KMS-11 (cell line): ENCODE measurements around the gene RFPL2.

Source experiments
- H2AFZ ChIP-seq: fragments of 200-600 bp; sonication (generic); 2 replicates; pipeline ENCODE4 v1.6.1; 2016; ENCODE audit warnings: antibody characterized with exemption, mixed run types, low read depth
- H3K27ac ChIP-seq: fragments of 200-600 bp; sonication (generic); 2 replicates; pipeline ENCODE4 v1.6.1; 2016; ENCODE audit warnings: mild to moderate bottlenecking, mixed run types
- H3K27me3 ChIP-seq: fragments of 200-600 bp; sonication (generic); 2 replicates; pipeline ENCODE4 v1.6.1; 2017; ENCODE audit warnings: mild to moderate bottlenecking, low read depth, mixed run types, moderate library complexity; ENCODE audit not compliant: insufficient read depth
- H3K36me3 ChIP-seq: fragments of 200-600 bp; sonication (generic); 2 replicates; pipeline ENCODE4 v1.6.1; 2017; ENCODE audit warnings: mild to moderate bottlenecking, mixed run types; ENCODE audit not compliant: insufficient read depth
- H3K4me1 ChIP-seq: fragments of 200-600 bp; sonication (generic); 2 replicates; pipeline ENCODE4 v1.6.1; 2016; ENCODE audit warnings: mild to moderate bottlenecking, low read depth, mixed run types; ENCODE audit not compliant: poor library complexity, severe bottlenecking
- H3K4me2 ChIP-seq: fragments of 200-600 bp; sonication (generic); 2 replicates; pipeline ENCODE4 v1.7.0; 2016; ENCODE audit warnings: mild to moderate bottlenecking, mixed run types
- H3K4me3 ChIP-seq: fragments of 200-600 bp; sonication (generic); IDR thresholded peaks from 2 replicates; pipeline ENCODE4 v1.6.1; 2017; ENCODE audit warnings: low read depth, low read length, mixed read lengths; ENCODE audit not compliant: insufficient read depth
- H3K79me2 ChIP-seq: fragments of 200-600 bp; sonication (generic); 2 replicates; pipeline ENCODE4 v1.6.1; 2016; ENCODE audit warnings: low read depth, mixed run types; ENCODE audit not compliant: insufficient read depth
- H3K9ac ChIP-seq: fragments of 200-600 bp; sonication (generic); 2 replicates; pipeline ENCODE4 v1.6.1; 2016; ENCODE audit warnings: mild to moderate bottlenecking, mixed run types
- H4K20me1 ChIP-seq: fragments of 200-600 bp; sonication (generic); 2 replicates; pipeline ENCODE4 v1.6.1; 2016; ENCODE audit warnings: mild to moderate bottlenecking, mixed run types; ENCODE audit not compliant: insufficient read depth
- TF ChIP-seq, protein P1 (sequence below): fragments of 200-600 bp; sonication (generic); conservative IDR thresholded peaks from 2 replicates; pipeline ENCODE4 v1.6.1; 2017; ENCODE audit warnings: low read depth, mild to moderate bottlenecking, antibody characterized with exemption, low read length, moderate library complexity, mixed read lengths

Gene RFPL2

DNA sequence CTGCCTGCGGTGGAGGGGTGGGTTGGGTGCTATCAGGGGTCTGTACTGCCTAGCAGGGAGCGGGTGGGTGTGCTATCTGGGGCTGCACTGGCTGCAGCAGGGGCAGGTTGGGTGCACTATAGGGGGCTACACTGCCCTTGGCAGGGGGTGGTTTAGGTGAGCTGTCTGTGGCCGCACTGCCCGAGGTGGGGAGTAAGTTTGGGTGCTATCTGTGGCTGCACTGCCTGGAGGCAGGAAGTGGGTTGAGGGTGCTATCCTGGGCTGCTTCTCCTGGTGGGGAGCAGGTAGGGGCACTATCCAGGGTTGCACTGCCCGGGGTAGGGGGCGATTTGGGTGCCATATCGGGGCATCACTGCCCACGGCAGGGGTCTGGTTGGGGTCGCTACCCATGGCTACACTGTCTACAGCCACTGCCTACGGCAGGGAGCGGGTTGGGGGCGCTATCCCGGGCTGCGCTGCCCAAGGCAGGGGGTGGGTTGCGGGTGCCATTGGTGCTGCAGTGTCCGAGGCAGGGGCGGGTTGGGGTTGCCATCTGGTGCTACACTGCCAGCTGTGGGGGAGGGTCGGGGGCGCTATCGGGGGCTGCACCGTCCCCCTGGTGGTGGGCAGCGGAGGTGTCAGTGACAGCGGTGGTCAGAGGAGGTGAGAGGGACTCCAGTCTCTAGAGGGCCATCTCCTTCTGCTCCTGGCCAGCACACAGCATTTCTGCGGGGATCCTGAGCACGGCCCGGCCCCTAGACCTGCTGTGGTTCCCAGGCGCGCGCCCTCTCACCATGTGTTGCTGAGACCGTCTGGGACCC, 1.3 kb upstream of the RFPL2 start:
- Histone ChIP-seq H3K27ac (no peak overlapping the region), H3K79me2 (no peaks in the 10 kb centered on the region), H4K20me1 (no peaks in the 10 kb centered on the region), H3K9ac (no peak overlapping the region; the same call in 1 of the 2 replicates), H3K4me2 (peak overlapping the region; percentile 29; the same call in 1 of the 2 replicates), H3K4me1 (no peaks in the 10 kb centered on the region), H2AFZ (peak overlapping the region; percentile 69; the same call in 1 of the 2 replicates), H3K4me3 (no peak overlapping the region), H3K27me3 (no peaks in the 10 kb centered on the region), H3K36me3 (no peaks in the 10 kb centered on the region)
- TF ChIP-seq, protein P1, sequence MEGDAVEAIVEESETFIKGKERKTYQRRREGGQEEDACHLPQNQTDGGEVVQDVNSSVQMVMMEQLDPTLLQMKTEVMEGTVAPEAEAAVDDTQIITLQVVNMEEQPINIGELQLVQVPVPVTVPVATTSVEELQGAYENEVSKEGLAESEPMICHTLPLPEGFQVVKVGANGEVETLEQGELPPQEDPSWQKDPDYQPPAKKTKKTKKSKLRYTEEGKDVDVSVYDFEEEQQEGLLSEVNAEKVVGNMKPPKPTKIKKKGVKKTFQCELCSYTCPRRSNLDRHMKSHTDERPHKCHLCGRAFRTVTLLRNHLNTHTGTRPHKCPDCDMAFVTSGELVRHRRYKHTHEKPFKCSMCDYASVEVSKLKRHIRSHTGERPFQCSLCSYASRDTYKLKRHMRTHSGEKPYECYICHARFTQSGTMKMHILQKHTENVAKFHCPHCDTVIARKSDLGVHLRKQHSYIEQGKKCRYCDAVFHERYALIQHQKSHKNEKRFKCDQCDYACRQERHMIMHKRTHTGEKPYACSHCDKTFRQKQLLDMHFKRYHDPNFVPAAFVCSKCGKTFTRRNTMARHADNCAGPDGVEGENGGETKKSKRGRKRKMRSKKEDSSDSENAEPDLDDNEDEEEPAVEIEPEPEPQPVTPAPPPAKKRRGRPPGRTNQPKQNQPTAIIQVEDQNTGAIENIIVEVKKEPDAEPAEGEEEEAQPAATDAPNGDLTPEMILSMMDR: no peak

DNA sequence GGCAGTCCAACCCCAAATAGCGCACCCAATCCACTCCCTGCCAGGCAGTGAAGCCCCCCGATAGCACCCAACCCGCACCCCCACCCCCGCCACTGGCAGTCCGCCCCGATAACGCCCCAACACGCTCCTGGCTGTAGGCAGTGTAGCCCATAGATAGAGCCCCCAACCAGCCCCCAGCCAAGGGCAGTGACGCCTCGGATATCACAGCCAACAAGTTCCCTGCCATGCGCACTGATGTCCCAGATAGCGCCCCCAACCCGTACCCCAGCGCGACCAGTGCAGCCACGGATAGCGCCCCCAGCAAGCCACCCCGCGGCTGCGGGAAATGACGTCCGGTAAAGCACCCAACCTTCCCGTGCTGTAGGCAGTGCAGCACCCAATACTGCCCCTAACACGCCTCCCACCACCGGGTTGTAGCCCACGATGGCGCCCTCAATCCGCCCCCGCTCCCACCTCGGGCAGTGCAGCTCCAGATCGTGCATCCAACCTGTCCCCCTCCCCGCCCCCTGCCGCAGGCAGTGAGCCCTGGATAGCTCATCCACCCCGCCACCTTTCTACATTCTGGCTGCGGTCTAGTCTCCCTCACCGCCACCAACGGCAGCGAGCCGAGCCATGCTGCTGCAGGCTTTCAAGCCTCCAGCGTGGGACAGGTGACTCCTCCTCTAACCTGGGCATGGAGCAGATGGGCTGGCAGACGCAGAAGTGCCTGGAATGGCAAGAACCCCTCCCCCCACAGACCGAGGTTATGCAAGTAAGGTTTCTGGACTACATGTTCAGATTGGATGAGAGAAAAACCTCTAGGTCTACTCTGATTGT, 625 bp downstream of the RFPL2 start:
- H4K20me1 ChIP-seq: no peaks in the 10 kb centered on the region
- no peak overlapping the region for H3K9ac ChIP-seq
- no peaks in the 10 kb centered on the region for H3K79me2 ChIP-seq
- H2AFZ ChIP-seq: no peak overlapping the region
- no peaks in the 10 kb centered on the region for H3K4me1 ChIP-seq
- no peaks in the 10 kb centered on the region for H3K36me3 ChIP-seq
- no peaks in the 10 kb centered on the region for H3K27me3 ChIP-seq
- no peak overlapping the region for H3K4me3 ChIP-seq
- H3K27ac ChIP-seq: no peak overlapping the region
- TF ChIP-seq, protein P1: no peak
- H3K4me2 ChIP-seq: no peak overlapping the region

DNA sequence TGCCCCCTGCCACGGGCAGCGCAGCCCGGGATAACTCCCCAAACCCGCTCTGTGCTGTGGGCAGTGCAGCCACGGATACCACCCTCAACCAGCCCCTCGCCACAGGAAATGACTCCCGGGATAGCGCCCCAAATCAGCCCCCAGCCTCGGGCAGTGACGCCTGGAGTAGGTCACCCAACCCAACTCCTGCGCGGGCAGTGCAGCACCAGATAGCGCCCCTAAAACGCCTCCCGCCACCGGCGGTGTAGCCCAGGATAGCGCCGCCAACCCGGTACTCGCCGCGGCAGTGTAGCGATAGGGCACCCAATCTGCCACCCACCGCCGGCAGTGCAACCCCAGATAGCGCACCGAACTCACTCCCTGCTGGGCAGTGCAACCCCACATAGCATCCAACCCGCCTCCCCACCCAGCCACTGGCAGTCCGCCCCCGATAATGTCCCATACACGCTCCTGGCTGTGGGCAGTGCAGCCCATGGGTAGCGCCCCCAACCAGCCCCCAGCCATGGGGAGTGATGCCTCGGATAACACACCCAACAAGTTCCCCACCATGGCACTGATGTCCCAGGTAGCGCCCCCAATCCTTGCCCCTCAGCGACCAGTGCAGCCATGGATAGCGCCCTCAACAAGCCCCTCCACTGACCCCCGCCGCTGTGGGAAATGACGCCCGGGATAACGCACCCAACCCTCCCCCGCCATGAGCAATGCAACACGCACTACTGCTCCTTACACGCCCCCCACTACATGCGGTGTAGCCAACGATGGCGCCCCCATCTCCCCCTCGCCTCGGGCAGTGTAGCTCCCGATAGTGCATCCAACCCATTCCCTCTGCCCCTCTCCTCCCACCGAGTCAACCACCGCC, 1.5 kb downstream of the RFPL2 start:
- TF ChIP-seq, protein P1: no peak
- no peaks in the 10 kb centered on the region for H4K20me1 ChIP-seq
- no peak overlapping the region for H3K9ac ChIP-seq
- no peaks in the 10 kb centered on the region for H3K4me1 ChIP-seq
- no peak overlapping the region for H3K4me3 ChIP-seq
- H3K36me3 ChIP-seq: no peaks in the 10 kb centered on the region
- no peaks in the 10 kb centered on the region for H3K27me3 ChIP-seq
- peak overlapping the region; percentile 49; the same call in 1 of the 2 replicates for H3K4me2 ChIP-seq
- no peaks in the 10 kb centered on the region for H3K79me2 ChIP-seq
- H3K27ac ChIP-seq: no peak overlapping the region
- peak overlapping the region; percentile 64; the same call in 1 of the 2 replicates for H2AFZ ChIP-seq

DNA sequence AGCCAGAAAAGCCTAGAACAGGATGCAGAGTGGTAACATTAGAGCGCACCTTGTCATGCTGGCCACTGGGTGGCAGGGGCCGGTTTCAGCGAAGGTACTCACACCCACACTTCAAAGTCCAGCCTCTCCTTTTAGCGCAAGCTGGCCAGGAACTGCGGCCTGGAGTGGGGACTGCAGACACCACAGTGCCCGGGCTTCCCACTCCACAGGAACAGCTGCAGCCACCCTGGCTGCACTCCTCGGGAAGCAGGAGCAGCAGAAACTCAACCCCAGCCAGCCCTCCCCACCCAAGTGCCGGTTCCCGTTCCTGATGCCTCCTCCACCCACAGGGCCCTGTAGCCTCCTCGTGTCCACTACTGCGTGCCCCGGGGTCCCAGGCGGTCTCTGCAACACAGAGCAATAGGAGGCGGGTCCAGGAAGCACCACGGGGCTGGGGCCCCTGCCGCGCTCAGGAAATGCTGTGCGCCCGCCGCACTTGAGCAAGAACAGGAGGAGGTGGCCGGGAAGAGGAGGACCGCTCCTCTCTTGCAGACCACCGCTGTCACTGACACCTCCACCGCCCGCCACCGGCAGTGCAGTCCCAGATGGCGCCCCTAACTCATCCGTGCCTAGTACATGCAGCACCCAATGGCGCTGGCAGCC, 2.2 kb downstream of the RFPL2 start:
- Histone ChIP-seq H4K20me1 (no peaks in the 10 kb centered on the region), H2AFZ (peak overlapping the region; percentile 64; the same call in 1 of the 2 replicates), H3K4me2 (peak overlapping the region; percentile 49), H3K4me1 (no peaks in the 10 kb centered on the region), H3K9ac (no peak overlapping the region), H3K4me3 (no peak overlapping the region), H3K36me3 (no peaks in the 10 kb centered on the region), H3K27ac (no peak overlapping the region), H3K79me2 (no peaks in the 10 kb centered on the region), H3K27me3 (no peaks in the 10 kb centered on the region)
- TF ChIP-seq, protein P1: peak; percentile 66
